ENCODE results near the gene CXorf58.

DNA sequence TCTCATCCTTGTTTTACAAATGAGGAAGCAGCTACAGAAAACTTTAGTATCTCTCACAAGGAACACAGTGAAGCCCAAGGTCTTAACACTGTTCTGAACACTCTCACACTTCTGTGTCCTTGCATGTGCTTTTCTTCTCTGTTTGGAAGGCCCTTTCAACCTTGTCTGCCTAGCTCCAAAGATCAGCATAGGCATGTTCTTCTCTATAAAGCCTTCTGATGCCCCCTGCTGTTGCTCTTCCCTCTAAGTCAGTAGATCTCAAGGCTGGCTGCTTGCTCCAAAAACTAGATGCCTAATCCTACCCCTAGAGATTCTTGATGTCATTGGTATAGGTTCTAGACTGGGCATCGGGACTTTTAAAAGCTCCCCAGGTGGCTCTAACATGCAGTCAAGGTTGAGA lies 6.0 kb upstream of the CXorf58 start:
- TF ChIP-seq, protein P1, sequence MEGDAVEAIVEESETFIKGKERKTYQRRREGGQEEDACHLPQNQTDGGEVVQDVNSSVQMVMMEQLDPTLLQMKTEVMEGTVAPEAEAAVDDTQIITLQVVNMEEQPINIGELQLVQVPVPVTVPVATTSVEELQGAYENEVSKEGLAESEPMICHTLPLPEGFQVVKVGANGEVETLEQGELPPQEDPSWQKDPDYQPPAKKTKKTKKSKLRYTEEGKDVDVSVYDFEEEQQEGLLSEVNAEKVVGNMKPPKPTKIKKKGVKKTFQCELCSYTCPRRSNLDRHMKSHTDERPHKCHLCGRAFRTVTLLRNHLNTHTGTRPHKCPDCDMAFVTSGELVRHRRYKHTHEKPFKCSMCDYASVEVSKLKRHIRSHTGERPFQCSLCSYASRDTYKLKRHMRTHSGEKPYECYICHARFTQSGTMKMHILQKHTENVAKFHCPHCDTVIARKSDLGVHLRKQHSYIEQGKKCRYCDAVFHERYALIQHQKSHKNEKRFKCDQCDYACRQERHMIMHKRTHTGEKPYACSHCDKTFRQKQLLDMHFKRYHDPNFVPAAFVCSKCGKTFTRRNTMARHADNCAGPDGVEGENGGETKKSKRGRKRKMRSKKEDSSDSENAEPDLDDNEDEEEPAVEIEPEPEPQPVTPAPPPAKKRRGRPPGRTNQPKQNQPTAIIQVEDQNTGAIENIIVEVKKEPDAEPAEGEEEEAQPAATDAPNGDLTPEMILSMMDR (conservative IDR thresholded peaks at IDR 0.05; ENCODE audit: low read length) = peak; percentile 57
- TF ChIP-seq EZH2phosphoT487 (IDR thresholded peaks at IDR 0.05; ENCODE audit: borderline replicate concordance) = no peak
